ENCODE measurements around the gene SSTR5. TPM values are rescaled to one million over a fixed set of nuclear protein-coding genes. Genes with fewer than 3 reads are reported as not detected.

Gene SSTR5
- total and polyA plus RNA-seq, 2 experiments from 2014 or later: 0.77 to 1.3 TPM

GRCh38 chr16:1071561-1072225 lies 854 bp upstream of the SSTR5 start:
- Histone ChIP-seq H4K20me1 (ENCODE audit: insufficient read depth, poor library complexity, severe bottlenecking) (no peaks in the 10 kb centered on the region), H3K79me2 (no peaks in the 10 kb centered on the region), H3K27ac (no peak overlapping the region), H3K4me3 (no peak overlapping the region), H3K27me3 (peaks cover 40% of the 10 kb centered on the region), H2AFZ (no peak overlapping the region), H3K36me3 (replicated peaks; ENCODE audit: insufficient read depth, low read depth) (no peaks in the 10 kb centered on the region), H3K9me2 (replicated peaks; ENCODE audit: insufficient read depth) (no peaks in the 10 kb centered on the region), H3K4me1 (ENCODE audit: insufficient read depth) (no peaks in the 10 kb centered on the region), H3K9me3 (ENCODE audit: low read depth) (no peaks in the 10 kb centered on the region), H3K4me2 (no peak overlapping the region)
- WGBS (ENCODE audit: low lambda C conversion rate, missing lambda C conversion rate): 36% methylated on average over 28 of the region's 30 CpGs
- TF ChIP-seq EZH2 (IDR thresholded peaks at IDR 0.05; ENCODE audit: borderline replicate concordance) (peak; percentile 63), CTCF (IDR thresholded peaks at IDR 0.05; ENCODE audit: poor library complexity) (no peak), EZH2phosphoT487 (IDR thresholded peaks at IDR 0.05; ENCODE audit: low read depth, severe bottlenecking, unreplicated experiment) (no peak)
- no peak for DNase-seq (ENCODE audit: low spot score)

DNA sequence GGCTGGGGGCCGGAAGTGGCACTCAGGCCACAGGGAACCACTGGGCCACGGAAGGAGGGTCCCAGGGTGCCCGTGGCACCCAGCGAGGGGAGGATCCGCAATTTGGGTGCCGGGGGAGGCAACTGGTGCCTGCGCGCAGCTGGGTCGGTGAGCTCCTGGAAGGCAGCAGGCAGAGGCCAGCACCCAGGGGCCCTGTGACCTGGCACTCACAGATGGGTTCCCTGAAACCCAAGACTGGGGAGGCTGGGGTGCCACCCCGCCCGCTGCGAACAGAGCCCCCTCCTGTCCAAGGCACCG lies 663 bp downstream of the SSTR5 start:
- H3K27me3 ChIP-seq: peaks cover 40% of the 10 kb centered on the region
- H2AFZ ChIP-seq: no peak overlapping the region
- no peak overlapping the region for H3K4me3 ChIP-seq
- no peaks in the 10 kb centered on the region for H3K79me2 ChIP-seq
- peaks cover 5% of the 10 kb centered on the region for H3K4me1 ChIP-seq (ENCODE audit: insufficient read depth)
- H4K20me1 ChIP-seq (ENCODE audit: insufficient read depth, poor library complexity, severe bottlenecking): no peaks in the 10 kb centered on the region
- H3K36me3 ChIP-seq (replicated peaks; ENCODE audit: insufficient read depth, low read depth): no peaks in the 10 kb centered on the region
- TF ChIP-seq EZH2 (IDR thresholded peaks at IDR 0.05; ENCODE audit: borderline replicate concordance) (no peak), CTCF (IDR thresholded peaks at IDR 0.05; ENCODE audit: poor library complexity) (no peak), EZH2phosphoT487 (IDR thresholded peaks at IDR 0.05; ENCODE audit: low read depth, severe bottlenecking, unreplicated experiment) (no peak)
- no peak overlapping the region for H3K27ac ChIP-seq
- no peak overlapping the region for H3K4me2 ChIP-seq
- no peak for DNase-seq (ENCODE audit: low spot score)
- WGBS (ENCODE audit: low lambda C conversion rate, missing lambda C conversion rate): 100% methylated on average over 1 of the region's 13 CpGs
- no peaks in the 10 kb centered on the region for H3K9me2 ChIP-seq (replicated peaks; ENCODE audit: insufficient read depth)
- H3K9me3 ChIP-seq (ENCODE audit: low read depth): no peaks in the 10 kb centered on the region

- Histone ChIP-seq H3K27me3 (peaks cover 40% of the 10 kb centered on the region), H2AFZ (no peak overlapping the region), H3K9me2 (replicated peaks; ENCODE audit: insufficient read depth) (no peaks in the 10 kb centered on the region), H4K20me1 (ENCODE audit: insufficient read depth, poor library complexity, severe bottlenecking) (no peaks in the 10 kb centered on the region), H3K79me2 (no peaks in the 10 kb centered on the region), H3K4me1 (ENCODE audit: insufficient read depth) (peaks cover 9% of the 10 kb centered on the region), H3K4me2 (no peak overlapping the region), H3K27ac (no peak overlapping the region), H3K4me3 (no peak overlapping the region), H3K36me3 (replicated peaks; ENCODE audit: insufficient read depth, low read depth) (no peaks in the 10 kb centered on the region), H3K9me3 (ENCODE audit: low read depth) (no peaks in the 10 kb centered on the region)
- TF ChIP-seq CTCF (IDR thresholded peaks at IDR 0.05; ENCODE audit: poor library complexity) (no peak), EZH2phosphoT487 (IDR thresholded peaks at IDR 0.05; ENCODE audit: low read depth, severe bottlenecking, unreplicated experiment) (no peak), EZH2 (IDR thresholded peaks at IDR 0.05; ENCODE audit: borderline replicate concordance) (no peak)
- 82% methylated on average over 30 of the region's 30 CpGs for WGBS (ENCODE audit: low lambda C conversion rate, missing lambda C conversion rate)
- no peak for DNase-seq (ENCODE audit: low spot score)
These were observed 1.2 kb downstream of the SSTR5 start for GRCh38 chr16:1073566-1074378.

Measured in hepatocyte (in vitro differentiated cells).